HepG2 (cell line): ENCODE data around the gene C2. TPM values are rescaled to one million over a fixed set of nuclear protein-coding genes. Genes with fewer than 3 reads are reported as not detected.

Experiments
- BCL6 ChIP-seq: IDR thresholded peaks from 2 replicates; pipeline ENCODE4 v1.6.1; 2016; ENCODE audit warnings: missing genetic modification reagents, missing compliant biosample characterization
- DZIP1 ChIP-seq: sonication (generic); formaldehyde crosslinking; IDR thresholded peaks from 2 replicates; pipeline ENCODE4 v1.5.0; 2020; ENCODE audit warnings: mild to moderate bottlenecking, missing genetic modification reagents
- ELF1 ChIP-seq: sonication (generic); formaldehyde crosslinking; IDR thresholded peaks from 2 replicates; pipeline ENCODE4 v1.4.0; 2020; ENCODE audit warnings: missing genetic modification reagents
- HIC2 ChIP-seq: sonication (generic); formaldehyde crosslinking; IDR thresholded peaks from 2 replicates; pipeline ENCODE4 v1.9.0; 2022; ENCODE audit warnings: low read depth, missing genetic modification reagents
- SIN3B ChIP-seq: fragments of 150-350 bp; IDR thresholded peaks from 2 replicates; pipeline ENCODE4 v1.6.1; 2014; ENCODE audit warnings: low read length
- SNAI1 ChIP-seq: sonication (generic); formaldehyde crosslinking; IDR thresholded peaks from 2 replicates; pipeline ENCODE4 v1.5.0; 2020; ENCODE audit warnings: mild to moderate bottlenecking, missing genetic modification reagents, borderline replicate concordance
- STAT5B ChIP-seq: sonication (generic); formaldehyde crosslinking; IDR thresholded peaks from 2 replicates; pipeline ENCODE4 v1.4.0; 2020; ENCODE audit warnings: missing genetic modification reagents
- TFDP2 ChIP-seq: sonication (generic); formaldehyde crosslinking; IDR thresholded peaks from 2 replicates; pipeline ENCODE4 v1.4.0; 2020; ENCODE audit warnings: missing genetic modification reagents
- TP53 ChIP-seq: sonication (generic); formaldehyde crosslinking; conservative IDR thresholded peaks from 2 replicates; pipeline ENCODE4 v1.4.0; 2020; ENCODE audit warnings: missing genetic modification reagents
- ZMYM3 ChIP-seq: sonication (generic); formaldehyde crosslinking; IDR thresholded peaks from 2 replicates; pipeline ENCODE4 v1.5.1; 2020; ENCODE audit warnings: mild to moderate bottlenecking, missing genetic modification reagents
- ZNF17 ChIP-seq: sonication (generic); formaldehyde crosslinking; IDR thresholded peaks from 2 replicates; pipeline ENCODE4 v1.5.0; 2020; ENCODE audit warnings: mild to moderate bottlenecking, missing genetic modification reagents
- ZNF343 ChIP-seq: sonication (generic); formaldehyde crosslinking; IDR thresholded peaks from 2 replicates; pipeline ENCODE4 v1.4.0; 2020; ENCODE audit warnings: mild to moderate bottlenecking, missing genetic modification reagents
- ZNF609 ChIP-seq: sonication (generic); formaldehyde crosslinking; IDR thresholded peaks from 2 replicates; pipeline ENCODE4 v1.4.0; 2020; ENCODE audit warnings: mild to moderate bottlenecking, missing genetic modification reagents, borderline replicate concordance
- ZNF644 ChIP-seq: IDR thresholded peaks from 2 replicates; pipeline ENCODE4 v1.6.1; 2016; ENCODE audit warnings: low read depth
- ZNF770 ChIP-seq: sonication (generic); formaldehyde crosslinking; IDR thresholded peaks from 2 replicates; pipeline ENCODE4 v1.5.0; 2020; ENCODE audit warnings: mild to moderate bottlenecking, missing genetic modification reagents
- polyA plus RNA-seq, 8 experiments: library from polyadenylated mRNA; depleted of rRNA in 3 of 8; stranded (reverse) in 7 of 8; unstranded in 1 of 8; fragments of >200 nt; fragmentation: Illumina TruSeq in 4 of 8; extraction: Trizol in 4 of 8; gene quantifications; 2 replicates each; pipeline versions ENCODE4 v1.2.1 to v1.2.3, GENCODE V29; 2011 to 2016; ENCODE audit warnings: low read depth in 4 of 8, missing spikeins in 1 of 8, mixed read lengths in 1 of 8; ENCODE audit not compliant: insufficient read depth in 1 of 8
- total RNA-seq, 5 experiments: library from RNA; depleted of rRNA; stranded (reverse); fragments of >200 nt; fragmentation: Illumina TruSeq; extraction: Trizol; gene quantifications; 2 replicates each; pipeline ENCODE4 v1.2.3, GENCODE V29; 2016; ENCODE audit warnings: low read depth in 1 of 5

C2 gene
- total and polyA plus RNA-seq, 2 of the 13 experiments (the other 11 are each of a cell fraction or from before 2014, with no cell fraction given): 165 to 307 TPM

GRCh38 chr6:31900917-31901414, 26.6 kb upstream of the C2 start (continued):
- TF ChIP-seq DZIP1 (CRISPR knock-in tag) (no peak), HIC2 (CRISPR knock-in tag) (no peak), ELF1 (CRISPR knock-in tag) (no peak), ZNF343 (CRISPR knock-in tag) (no peak), ZNF644 (CRISPR knock-in tag) (no peak), ZNF770 (CRISPR knock-in tag) (no peak), ZNF17 (CRISPR knock-in tag) (no peak), STAT5B (CRISPR knock-in tag) (no peak), SNAI1 (CRISPR knock-in tag) (no peak), BCL6 (CRISPR knock-in tag) (no peak), TFDP2 (CRISPR knock-in tag) (no peak), ZNF609 (CRISPR knock-in tag) (0 out of 2 replicates have a peak, but pooled peaks have one; percentile 21), SIN3B (no peak), ZMYM3 (CRISPR knock-in tag) (no peak), TP53 (CRISPR knock-in tag) (no peak)
